CD4-positive, alpha-beta T cell treated with Interleukin-15 for 1 hour (primary cell): ENCODE measurements around the gene SLC6A9.

Experiments used
- DNase-seq: peaks from one replicate; pipeline ENCODE4 v3.0.0-alpha.2; 2020

Gene SLC6A9

DNA sequence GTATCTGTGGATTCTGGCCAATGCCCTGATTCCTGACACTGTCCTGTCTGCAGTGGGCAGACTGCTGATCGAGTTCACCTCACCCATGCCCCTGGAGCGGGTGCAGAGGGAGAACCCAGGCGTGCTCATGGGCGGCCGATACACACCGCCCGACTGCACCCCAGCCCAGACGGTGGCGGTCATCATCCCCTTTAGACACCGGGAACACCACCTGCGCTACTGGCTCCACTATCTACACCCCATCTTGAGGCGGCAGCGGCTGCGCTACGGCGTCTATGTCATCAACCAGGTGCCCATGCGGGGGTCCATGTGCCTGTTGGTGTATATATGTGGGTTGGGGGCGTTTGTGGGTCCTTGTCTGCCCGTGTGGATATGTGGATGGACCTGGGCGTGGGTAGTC, 49.6 kb downstream of the SLC6A9 start:
- DNase-seq: no peak

DNA sequence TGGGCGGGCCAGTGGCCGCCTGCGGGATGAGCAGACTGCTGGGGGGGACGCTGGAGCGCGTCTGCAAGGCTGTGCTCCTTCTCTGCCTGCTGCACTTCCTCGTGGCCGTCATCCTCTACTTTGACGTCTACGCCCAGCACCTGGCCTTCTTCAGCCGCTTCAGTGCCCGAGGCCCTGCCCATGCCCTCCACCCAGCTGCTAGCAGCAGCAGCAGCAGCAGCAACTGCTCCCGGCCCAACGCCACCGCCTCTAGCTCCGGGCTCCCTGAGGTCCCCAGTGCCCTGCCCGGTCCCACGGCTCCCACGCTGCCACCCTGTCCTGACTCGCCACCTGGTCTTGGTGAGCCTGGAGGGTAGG, 50.1 kb downstream of the SLC6A9 start:
- DNase-seq: no peak

DNA sequence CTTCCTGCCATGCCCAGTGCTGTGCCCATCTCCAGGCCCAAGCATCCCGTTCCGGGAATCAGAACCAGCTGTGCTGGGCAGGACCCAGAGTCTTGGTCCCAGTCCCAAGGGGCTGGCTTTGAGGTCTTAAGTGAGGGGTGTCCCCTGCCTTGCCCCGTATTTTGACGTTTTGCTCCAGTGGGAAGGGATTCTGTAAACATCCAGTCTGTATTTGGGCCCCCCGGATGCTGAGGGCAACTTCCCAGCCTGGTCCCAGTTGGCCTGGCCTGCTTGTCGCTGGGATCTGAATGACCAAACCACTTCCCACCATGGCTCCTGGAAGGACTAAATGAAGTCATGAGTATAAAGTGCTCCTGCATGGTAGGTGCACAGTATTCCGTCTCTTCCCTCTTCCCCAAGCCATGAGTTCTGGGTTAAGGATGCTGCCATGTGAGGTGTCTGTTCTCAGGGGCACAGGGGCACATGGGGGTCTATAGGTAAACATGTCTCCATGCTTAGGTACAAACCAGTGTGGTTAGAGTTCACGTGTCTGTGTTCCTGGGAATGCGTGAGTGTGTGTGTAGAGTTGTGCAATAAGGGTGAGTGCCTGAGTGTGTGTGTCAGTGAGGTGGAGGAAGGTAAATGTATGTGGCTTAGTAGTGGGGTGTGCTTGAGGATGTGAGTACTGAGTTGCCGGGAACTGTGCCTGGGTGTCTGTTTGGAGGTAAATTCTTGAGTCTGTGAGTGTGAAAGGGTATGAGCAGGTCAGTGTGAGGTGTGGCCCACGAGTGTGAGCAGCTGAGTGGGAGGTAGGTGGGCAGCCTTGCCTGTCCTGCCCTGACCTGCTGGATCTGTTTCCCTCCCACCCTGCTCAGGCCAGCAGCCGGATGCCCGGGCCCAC, 50.8 kb downstream of the SLC6A9 start:
- DNase-seq: no peak

DNA sequence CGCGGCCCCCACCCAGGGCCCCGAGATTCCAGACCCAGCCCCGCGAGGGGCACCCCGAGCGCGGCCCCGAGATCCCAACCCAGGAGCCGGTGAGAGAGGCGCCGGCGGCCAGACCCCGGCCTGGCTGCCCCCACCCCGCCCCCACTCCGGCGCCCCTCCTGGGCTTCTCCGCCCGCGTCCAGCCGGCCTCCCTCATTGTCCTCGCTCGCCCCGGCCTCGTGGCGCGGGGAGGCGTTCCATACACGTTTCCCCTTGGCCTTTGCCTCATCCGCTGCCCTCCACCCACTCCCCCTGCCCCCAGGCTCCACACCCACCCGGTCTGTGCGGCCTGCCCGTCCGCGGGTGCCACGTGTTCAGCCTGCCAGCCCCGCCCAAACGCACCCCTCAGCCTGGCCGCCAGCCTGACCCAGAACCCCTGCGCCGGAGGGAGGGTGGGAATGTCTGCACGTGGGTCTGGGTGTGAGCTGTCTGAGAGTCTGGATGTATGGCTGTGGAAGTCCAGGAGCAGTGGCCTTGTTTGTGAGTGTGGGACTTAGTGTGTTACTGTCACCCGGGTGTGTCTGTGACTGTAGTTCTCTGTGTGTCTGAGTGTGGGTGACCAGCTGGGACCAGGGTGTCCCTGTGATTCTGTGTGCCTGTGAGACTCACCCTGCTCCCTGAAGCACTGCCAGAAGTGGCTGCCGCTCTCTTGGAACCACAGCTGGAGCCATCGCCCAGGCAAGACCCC, 51.6 kb downstream of the SLC6A9 start:
- DNase-seq: no peak

DNA sequence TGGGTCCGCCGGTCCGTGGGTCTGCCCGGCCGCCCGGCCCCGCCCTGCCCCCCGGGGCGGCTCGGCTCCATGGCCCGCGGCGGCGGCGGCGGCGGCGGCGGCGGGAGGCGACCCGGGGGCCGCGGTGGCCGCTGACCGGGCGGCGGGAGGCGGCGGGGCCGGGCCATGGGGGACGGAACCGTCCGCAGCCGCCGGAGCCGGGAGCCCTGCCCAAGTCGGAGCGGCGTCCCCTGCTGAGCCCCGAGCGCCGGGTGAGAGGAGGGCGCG, 52.1 kb downstream of the SLC6A9 start:
- no peak for DNase-seq

DNA sequence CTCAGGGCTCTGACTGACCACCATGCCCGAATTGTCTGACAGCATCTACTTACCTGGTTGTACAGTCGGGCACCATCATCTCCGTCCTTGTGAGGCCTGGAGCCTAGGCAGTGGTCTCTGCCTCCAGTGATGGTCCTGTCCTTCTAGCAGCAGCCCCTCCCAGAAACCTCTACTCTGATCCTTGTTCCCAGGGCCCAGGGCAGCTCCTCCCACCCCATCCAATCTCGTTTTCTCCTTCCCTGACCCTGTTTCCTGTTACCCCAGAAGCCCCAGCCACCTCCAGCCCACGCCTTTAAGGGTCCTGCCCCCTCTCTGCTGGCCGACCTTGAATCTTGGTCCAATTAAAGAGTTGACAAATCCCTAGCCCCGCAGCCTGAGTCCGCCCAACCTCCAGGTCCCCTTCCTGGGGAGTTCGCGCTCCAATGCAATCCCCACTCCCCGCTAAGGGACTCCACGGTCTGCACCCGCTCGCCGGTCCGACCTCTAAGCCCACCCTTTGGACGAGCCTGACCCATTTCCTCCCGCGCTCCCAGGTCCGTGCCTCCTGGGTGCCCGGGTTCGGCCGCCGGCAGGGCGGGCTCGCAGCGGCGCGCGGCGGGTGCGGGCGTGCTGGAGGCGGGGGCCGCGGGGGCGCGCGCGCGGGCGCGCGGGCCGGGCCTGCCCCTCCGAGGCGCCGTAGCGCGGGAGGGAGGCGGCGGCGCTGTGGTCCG, 52.6 kb downstream of the SLC6A9 start, which contains the start of gene B4GALT2:
Gene B4GALT2 (plus strand): TSS at position 660 of the 710 bp plus-strand sequence. CDS start 1,951 bp downstream, outside the sequence.
- DNase-seq: no peak

DNA sequence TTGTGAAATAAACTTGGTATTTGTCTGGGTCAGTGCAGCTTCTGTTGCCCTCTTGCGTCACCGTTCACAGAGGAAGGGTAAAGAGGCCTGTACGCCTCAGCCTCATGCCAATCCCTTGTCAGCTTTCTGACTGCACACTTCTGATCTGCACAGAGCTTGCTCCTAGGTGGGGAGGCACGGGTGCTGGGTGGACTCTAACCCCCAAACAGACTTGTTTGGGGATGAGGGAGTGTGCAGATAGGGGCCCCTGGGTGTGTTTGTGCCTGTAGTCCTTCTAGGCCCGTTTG, 53.1 kb downstream of the SLC6A9 start:
- no peak for DNase-seq

DNA sequence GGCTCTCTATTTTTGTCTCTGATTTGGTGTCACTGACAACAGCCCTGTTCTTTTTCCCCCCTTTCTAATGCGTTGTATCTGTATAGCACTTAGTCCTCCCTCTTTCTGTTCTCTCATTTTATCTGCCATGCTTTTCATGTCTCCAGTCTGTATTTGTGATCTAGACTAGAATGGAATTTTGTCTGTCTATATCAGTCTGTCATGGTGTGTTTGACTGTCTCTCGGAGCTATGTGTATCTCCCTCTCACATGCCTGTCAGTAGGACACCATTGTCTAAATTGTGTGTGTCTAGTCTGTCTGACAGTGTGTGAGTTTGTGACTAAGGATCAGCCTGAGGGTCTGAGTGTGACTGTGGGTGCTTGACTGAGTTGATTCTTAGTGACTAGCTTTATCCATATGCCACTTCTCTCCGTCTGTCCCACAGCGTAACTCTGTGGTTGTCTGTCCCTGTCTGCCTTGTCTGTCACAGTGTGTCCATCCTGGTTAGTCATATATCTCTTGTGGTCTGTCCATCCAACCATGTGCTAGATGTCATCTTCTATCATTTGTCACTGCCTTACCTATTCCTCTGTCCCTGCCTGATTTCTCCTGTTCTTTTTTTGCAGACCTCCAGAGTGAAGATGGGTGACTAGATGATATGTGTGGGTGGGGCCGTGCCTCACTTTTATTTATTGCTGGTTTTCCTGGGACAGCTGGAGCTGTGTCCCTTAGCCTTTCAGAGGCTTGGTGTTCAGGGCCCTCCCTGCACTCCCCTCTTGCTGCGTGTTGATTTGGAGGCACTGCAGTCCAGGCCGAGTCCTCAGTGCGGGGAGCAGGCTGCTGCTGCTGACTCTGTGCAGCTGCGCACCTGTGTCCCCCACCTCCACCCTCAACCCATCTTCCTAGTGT, 53.6 kb downstream of the SLC6A9 start:
- no peak for DNase-seq

DNA sequence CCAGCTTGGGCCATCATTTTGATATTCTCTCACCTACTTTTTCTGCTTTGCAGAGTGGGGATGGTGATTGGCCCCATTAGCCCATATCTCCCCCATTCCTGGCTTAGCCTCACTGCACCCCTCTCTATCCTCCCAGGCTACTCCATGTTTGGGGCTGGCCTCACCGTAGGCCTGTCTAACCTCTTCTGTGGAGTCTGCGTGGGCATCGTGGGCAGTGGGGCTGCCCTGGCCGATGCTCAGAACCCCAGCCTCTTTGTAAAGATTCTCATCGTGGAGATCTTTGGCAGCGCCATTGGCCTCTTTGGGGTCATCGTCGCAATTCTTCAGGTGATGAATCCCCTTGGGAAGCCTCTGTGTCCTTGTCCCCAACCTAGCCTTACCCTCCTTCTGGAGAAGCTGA, 54.4 kb downstream of the SLC6A9 start:
- no peak for DNase-seq

DNA sequence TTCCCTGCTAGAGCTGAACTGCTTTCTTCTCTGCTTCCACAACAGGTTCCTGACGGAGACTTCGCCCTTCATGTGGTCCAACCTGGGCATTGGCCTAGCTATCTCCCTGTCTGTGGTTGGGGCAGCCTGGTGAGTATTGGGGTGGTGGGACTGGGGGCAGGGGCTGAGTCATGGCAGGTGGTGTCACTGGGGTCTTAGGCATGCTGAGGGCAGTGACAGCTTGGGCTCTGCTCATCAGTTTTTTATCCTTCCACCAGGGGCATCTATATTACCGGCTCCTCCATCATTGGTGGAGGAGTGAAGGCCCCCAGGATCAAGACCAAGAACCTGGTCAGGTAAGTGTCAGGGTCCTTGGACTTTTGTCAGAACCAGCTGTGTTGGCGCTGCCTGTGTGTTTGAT, 55.2 kb downstream of the SLC6A9 start:
- no peak for DNase-seq

DNA sequence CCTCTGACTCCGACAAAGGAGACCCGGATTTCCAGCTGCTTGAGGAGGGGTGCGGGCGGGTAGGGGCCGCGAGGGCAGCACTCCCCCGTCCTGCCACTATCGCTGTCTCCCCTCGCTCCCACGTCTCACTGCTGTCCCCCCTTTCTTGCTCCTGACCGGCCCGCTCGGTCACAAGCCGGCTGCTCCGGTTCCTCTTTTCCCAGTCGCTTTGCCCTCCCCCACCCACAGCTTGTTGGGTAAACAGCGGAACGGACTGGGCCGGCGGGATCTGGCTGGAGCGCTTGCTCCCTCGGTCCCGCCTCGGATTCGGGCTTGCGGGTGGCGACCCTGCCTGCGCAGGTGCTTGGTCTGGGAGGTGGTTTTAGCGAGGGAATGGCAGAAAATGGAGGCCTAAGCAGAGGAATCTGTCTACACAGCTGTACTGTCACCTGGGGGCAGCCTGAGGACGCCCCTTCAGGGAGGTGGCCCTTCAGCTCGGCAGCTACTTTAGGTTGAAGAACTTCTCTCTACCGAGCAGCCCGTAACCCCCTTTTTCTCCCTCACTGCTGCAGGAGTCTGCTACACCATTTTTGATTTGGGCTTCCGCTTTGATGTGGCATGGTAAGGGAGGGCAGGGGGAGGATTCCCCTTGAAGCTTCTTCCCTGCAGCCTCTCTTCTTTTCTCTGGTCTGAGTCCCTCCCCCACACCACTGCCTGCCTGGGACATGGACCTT, 55.9 kb downstream of the SLC6A9 start:
- peak; percentile 60 for DNase-seq

DNA sequence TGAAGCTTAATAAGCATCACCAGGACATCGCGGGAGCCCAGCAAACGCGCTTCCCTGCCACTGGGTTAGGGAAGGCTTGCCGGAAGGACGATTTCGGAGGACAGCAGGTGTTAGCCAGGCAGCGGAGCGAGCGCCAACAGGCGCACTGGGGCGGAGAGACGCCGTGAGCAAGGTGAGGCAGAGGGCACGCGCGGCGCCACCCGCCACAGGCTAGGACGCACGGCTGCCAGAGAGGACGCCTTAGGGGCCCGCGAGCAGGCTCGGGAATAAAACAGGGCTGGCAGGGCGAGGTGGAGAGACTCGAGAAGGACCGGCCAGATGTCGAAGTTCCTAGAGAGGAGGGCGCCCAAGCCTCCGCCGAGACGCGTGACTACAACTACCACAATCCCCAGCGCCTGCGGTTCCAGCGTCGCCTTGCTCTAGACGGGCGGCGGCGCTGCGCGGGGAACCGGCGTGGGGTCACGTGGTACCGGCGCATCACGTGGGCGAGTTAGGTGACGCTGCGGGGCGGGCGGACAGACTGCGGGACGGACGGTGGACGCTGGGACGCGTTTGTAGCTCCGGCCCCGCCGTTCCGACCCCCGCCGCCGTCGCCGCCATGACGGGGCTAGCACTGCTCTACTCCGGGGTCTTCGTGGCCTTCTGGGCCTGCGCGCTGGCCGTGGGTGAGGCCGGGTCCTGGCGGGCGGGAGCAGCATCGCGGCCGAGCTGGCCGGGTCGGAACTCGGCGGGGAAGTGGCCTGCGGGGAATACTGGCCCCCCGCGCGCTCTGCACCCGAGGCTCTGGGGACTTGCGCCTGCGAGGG, 56.6 kb downstream of the SLC6A9 start, which contains the start of gene ATP6V0B:
Gene ATP6V0B (plus strand): TSS at position 518 of the 806 bp plus-strand sequence. CDS start 81 bp downstream, at position 599.
- peak; percentile 90 for DNase-seq

DNA sequence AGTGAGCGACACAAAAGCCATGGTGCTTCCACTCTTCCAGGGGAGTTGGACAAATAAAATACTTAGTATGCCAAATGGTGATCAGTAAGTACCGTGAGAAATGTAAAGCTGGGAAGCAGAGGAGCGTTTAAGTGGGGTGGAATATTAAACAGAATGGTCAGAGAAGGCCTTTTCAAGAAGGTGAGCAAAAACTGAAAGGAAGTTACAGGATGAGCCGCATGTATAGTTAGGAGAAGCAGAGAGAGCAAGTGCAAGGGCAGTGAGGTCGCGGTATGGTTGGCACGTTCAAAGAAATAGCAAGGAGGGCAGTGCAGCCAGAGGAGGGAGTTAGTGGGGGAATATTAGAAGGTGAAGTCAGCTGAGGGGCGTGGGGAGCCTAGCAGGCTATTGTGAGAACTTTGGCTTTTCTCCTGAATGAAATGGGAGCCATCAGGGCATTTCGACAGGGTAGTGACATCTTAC, 57.2 kb downstream of the SLC6A9 start:
- no peak for DNase-seq

DNA sequence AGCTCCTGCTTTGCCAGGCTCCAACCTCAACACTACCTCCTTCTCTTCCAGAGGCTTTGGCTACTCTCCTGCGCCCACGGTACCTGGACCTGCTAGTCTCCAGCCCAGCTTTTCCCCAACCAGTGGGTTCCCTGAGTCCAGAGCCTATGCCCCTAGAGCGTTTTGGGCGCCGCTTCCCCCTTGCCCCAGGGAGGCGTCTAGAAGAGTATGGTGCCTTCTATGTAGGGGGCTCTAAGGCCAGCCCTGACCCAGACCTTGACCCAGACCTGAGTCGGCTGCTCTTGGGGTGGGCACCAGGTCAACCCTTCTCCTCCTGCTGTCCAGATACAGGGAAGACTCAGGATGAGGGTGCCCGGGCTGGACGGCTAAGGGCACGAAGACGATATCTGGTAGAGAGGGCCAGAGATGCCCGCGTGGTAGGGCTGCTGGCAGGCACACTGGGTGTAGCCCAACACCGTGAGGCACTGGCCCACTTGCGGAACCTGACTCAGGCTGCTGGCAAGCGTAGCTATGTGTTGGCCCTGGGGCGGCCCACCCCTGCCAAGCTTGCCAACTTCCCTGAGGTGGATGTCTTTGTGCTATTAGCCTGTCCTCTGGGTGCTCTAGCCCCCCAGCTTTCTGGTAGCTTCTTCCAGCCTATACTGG, 59.8 kb downstream of the SLC6A9 start:
- no peak for DNase-seq

DNA sequence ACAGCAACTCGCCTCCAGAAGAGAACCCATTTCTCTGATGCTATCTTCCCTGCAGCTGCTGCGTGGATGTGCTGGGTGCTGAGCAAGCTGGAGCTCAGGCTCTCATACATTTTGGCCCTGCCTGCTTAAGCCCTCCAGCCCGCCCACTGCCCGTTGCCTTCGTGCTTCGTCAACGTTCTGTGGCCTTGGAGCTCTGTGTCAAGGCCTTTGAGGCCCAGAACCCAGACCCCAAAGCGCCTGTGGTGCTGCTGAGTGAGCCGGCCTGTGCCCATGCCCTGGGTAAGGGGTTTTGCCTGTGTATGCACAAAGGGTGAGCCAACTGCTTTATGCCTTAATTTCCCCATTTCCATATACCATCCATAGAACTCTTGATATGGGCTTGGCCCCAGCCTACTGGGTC, 60.4 kb downstream of the SLC6A9 start:
- no peak for DNase-seq

DNA sequence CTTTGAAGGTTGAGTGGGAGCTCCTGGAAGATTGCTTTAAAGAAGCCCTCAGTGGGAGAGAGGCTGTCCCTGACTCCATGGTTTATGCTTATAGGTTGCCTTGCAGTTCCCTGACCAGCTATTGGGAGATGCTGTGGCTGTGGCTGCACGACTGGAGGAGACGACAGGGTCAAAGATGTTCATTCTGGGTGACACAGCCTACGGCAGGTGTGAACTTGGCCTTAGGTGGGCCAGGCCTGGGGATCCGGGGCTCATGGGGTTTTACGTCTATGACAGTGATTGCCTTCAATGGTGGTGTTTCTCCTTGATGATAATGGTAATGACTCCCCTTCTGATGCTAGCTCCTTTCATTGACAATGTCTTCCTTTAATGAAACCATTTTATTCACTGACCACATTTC, 60.8 kb downstream of the SLC6A9 start:
- no peak for DNase-seq

DNA sequence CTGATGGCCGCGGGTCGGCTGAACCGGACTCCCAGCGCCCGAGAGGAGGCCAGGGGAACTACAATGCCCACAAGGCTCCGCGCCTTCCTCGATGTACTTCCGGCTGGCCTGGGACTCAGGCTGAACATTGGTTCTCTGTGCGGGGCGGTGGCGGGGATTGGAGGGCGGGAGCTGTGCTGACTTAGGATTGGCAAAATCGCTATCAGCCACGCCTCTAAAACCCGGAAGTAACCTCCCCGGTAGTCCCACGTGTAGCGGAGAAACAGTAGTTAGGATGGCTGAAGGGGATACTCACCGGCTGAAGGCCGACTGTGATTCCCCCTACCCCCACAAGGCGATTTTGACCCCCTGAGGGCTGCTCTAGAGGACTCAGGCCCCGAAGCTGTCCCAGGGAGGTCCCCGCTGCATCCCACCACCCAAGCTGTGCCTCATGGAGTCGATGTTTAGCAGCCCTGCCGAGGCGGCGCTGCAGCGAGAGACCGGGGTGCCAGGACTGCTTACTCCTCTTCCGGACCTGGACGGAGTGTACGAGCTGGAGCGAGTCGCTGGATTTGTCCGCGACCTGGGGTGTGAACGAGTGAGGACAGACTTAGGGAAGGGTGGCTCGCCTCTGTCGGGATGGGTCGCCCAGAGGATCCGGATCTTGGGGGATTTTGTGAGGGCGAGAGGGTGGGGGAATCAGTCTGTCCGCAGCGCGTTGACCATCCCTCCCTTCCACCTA, 61.4 kb downstream of the SLC6A9 start, which contains the start of gene DPH2:
Gene DPH2 (plus strand): TSS at position 265 of the 721 bp plus-strand sequence. CDS start 166 bp downstream, at position 431.
- peak; percentile 96 for DNase-seq

DNA sequence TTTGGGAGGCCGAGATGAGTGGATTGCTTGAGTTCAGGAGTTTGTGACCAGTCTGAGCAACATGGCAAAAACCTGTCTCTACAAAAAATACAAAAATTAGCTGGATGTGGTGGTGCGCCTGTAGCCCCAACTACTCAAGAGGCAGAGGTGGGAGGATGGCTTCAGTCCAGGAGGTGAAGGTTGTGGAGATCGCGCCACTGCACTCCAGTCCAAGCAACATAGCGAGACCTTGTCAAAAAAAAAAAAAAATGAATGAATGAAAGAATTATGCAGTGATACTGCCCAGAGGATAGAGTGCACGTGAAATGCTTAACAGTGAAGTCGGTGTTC, 61.9 kb downstream of the SLC6A9 start:
- DNase-seq: no peak

DNA sequence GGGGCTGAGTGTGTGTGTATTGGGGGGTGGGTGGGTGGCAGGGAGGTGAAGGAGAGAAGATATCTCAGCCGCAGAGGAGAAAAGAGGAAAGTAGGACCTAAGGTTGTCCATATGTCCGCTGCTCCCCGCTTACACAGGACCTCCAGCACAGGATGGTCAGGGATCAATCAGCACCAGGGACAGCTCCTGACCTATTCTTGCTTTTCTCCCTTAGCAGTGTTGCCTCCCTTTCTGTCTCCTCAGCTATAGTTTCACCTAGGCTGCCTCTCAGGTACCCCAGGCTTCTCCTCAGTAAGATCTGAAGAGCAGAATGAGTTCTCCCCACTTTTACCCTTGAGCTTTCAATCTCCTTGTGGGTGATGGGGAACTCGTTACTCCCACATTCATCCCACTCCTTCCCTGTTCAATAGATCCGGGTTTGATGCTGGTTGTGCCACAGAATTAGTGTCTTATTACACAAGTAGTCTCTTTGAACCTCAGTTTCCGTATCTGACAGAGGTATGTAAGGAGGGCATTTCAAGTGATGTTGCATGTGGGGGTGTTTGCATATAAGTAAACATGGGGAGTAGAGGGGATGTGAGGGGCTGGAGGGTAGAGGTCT, 62.8 kb downstream of the SLC6A9 start:
- DNase-seq: no peak

DNA sequence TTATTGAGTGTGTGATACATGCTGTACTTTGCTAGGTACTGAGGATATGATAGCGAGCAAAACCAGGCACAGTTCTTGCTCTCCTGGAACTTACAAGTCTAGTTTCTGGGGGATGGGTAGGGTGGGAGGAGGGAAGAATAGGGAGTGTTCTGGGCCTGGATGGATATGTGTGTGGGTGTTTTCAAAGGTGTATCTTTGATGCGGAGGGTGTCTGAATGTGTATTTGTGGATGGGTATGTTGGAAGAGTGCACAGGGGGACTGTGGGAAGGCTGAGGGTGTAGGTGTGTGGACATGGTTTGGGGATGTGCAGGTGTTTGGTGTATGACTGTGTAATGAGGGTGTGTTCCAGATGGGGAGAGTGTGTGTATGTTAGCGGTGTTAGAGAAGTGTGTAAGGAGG, 65.9 kb downstream of the SLC6A9 start:
- DNase-seq: no peak
